Measurements from ENCODE around the gene DDR2.

Gene DDR2

DNA sequence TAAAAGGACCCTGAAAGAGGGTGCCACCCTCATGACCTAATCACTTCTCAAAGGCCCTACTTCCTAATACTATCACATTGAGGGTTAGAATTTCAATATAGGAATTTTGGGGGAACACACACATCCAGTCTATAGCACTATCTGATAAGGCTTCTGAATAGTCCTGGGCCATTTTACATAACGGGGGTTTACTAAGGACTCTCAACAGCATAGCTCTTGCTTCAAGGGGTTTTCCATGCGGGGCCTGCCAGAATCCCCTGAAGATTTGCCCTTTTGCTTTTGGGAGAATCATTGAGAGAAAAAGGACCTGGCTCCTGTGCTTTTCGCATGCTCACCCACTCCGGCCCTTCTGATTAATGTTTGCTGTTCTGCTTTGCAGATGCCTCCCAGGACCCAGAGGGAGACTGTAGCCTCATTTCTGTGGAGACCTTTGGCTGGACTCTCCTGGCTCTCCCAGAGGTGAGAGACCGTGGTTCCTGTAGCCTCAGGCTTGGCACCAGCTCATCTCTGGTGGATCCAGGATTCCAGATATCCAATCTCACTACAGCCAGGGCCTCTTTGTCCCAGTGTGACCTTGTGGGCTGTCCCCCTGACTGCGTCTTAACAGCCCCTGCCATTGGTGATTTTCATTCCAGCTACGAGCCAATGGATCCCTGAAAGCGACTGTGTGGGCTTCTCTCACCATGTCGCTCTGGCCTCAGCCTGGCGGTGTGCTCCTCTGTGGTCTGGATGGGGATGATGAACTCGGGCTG lies 72.6 kb downstream of the DDR2 start:
- Histone ChIP-seq H3K9me3 (ENCODE audit: control insufficient read depth in 1 of 2, low read length in 2 of 2) (no peaks in the 10 kb centered on the region), H3K27me3 (ENCODE audit: control insufficient read depth in 1 of 2, insufficient read depth in 2 of 2, low read length in 2 of 2) (no peaks in the 10 kb centered on the region), H3K36me3 (ENCODE audit: control insufficient read depth in 1 of 2, insufficient read depth in 2 of 2, low read length in 2 of 2) (no peaks in the 10 kb centered on the region), H3K9ac (ENCODE audit: low read depth in 1 of 2, low read length in 2 of 2) (no peak overlapping the region), H3K4me3 (ENCODE audit: low read depth in 1 of 2, low read length in 2 of 2) (no peak overlapping the region), H3K4me1 (ENCODE audit: control insufficient read depth in 1 of 2, insufficient read depth in 2 of 2, low read length in 2 of 2) (no peaks in the 10 kb centered on the region), H3K27ac (ENCODE audit: low read depth, low read length) (no peak overlapping the region)

DNA sequence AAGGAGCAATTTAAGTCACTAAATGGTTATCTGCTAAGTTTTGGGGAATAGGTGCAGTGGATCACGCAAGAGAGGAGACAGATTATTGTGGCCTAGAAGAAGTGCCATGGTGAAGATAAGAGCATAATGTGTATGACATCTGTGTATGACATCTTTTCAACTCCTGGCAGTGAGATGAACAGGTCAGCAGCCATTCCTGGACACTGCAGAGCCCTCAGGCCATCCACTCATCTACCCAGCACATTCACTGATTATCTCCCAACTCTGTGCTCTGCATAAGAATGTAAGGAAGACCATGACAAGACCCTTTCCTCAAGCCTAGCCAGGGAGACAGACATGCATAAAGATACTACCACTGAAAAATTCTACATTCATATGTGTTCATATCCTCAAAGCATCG lies 73.7 kb downstream of the DDR2 start:
- Histone ChIP-seq H3K27me3 (ENCODE audit: control insufficient read depth in 1 of 2, insufficient read depth in 2 of 2, low read length in 2 of 2) (no peaks in the 10 kb centered on the region), H3K36me3 (ENCODE audit: control insufficient read depth in 1 of 2, insufficient read depth in 2 of 2, low read length in 2 of 2) (no peaks in the 10 kb centered on the region), H3K4me3 (ENCODE audit: low read depth in 1 of 2, low read length in 2 of 2) (no peak overlapping the region), H3K4me1 (ENCODE audit: control insufficient read depth in 1 of 2, insufficient read depth in 2 of 2, low read length in 2 of 2) (no peaks in the 10 kb centered on the region), H3K27ac (ENCODE audit: low read depth, low read length) (no peak overlapping the region), H3K9me3 (ENCODE audit: control insufficient read depth in 1 of 2, low read length in 2 of 2) (no peaks in the 10 kb centered on the region), H3K9ac (ENCODE audit: low read depth in 1 of 2, low read length in 2 of 2) (no peak overlapping the region)

DNA sequence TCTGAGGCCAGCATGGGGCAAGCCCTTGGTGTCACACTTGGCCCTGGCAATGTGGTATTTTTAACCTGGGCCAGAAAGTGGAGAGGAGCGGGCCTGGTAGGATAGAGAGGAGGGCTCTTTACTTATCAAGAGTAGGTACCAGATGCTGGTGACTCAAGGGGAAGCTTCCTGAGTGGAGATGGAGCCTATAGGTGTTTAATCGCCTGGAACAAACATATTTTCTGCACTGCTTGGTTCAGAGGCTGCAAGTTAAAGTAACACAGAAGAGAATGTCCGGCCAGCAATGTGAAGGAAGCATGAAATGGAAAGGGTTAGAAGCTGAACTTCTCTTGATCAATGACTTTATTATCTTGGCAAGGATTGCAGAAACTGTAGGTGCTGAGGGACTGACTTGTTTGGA lies 74.3 kb downstream of the DDR2 start:
- H3K4me1 ChIP-seq (ENCODE audit: control insufficient read depth in 1 of 2, insufficient read depth in 2 of 2, low read length in 2 of 2): no peaks in the 10 kb centered on the region

GRCh38 chr1:162708286-162708685 lies 76.0 kb downstream of the DDR2 start:
- Histone ChIP-seq H3K9me3 (ENCODE audit: control insufficient read depth in 1 of 2, low read length in 2 of 2) (no peaks in the 10 kb centered on the region), H3K27ac (ENCODE audit: low read depth, low read length) (no peak overlapping the region), H3K27me3 (ENCODE audit: control insufficient read depth in 1 of 2, insufficient read depth in 2 of 2, low read length in 2 of 2) (no peaks in the 10 kb centered on the region), H3K36me3 (ENCODE audit: control insufficient read depth in 1 of 2, insufficient read depth in 2 of 2, low read length in 2 of 2) (no peaks in the 10 kb centered on the region), H3K4me1 (ENCODE audit: control insufficient read depth in 1 of 2, insufficient read depth in 2 of 2, low read length in 2 of 2) (no peaks in the 10 kb centered on the region), H3K9ac (ENCODE audit: low read depth in 1 of 2, low read length in 2 of 2) (no peak overlapping the region), H3K4me3 (ENCODE audit: low read depth in 1 of 2, low read length in 2 of 2) (no peak overlapping the region)

More for the DNA sequence above, 74.3 kb downstream of the DDR2 start:
- Histone ChIP-seq H3K27me3 (ENCODE audit: control insufficient read depth in 1 of 2, insufficient read depth in 2 of 2, low read length in 2 of 2) (no peaks in the 10 kb centered on the region), H3K4me3 (ENCODE audit: low read depth in 1 of 2, low read length in 2 of 2) (no peak overlapping the region), H3K9me3 (ENCODE audit: control insufficient read depth in 1 of 2, low read length in 2 of 2) (no peaks in the 10 kb centered on the region), H3K27ac (ENCODE audit: low read depth, low read length) (no peak overlapping the region), H3K36me3 (ENCODE audit: control insufficient read depth in 1 of 2, insufficient read depth in 2 of 2, low read length in 2 of 2) (no peaks in the 10 kb centered on the region), H3K9ac (ENCODE audit: low read depth in 1 of 2, low read length in 2 of 2) (no peak overlapping the region)

GRCh38 chr1:162709132-162709860 lies 77.0 kb downstream of the DDR2 start:
- no peaks in the 10 kb centered on the region for H3K9me3 ChIP-seq (ENCODE audit: control insufficient read depth in 1 of 2, low read length in 2 of 2)
- no peak overlapping the region for H3K4me3 ChIP-seq (ENCODE audit: low read depth in 1 of 2, low read length in 2 of 2)
- no peaks in the 10 kb centered on the region for H3K36me3 ChIP-seq (ENCODE audit: control insufficient read depth in 1 of 2, insufficient read depth in 2 of 2, low read length in 2 of 2)
- H3K4me1 ChIP-seq (ENCODE audit: control insufficient read depth in 1 of 2, insufficient read depth in 2 of 2, low read length in 2 of 2): no peaks in the 10 kb centered on the region
- no peak overlapping the region for H3K9ac ChIP-seq (ENCODE audit: low read depth in 1 of 2, low read length in 2 of 2)
- H3K27me3 ChIP-seq (ENCODE audit: control insufficient read depth in 1 of 2, insufficient read depth in 2 of 2, low read length in 2 of 2): no peaks in the 10 kb centered on the region
- no peak overlapping the region for H3K27ac ChIP-seq (ENCODE audit: low read depth, low read length)

DNA sequence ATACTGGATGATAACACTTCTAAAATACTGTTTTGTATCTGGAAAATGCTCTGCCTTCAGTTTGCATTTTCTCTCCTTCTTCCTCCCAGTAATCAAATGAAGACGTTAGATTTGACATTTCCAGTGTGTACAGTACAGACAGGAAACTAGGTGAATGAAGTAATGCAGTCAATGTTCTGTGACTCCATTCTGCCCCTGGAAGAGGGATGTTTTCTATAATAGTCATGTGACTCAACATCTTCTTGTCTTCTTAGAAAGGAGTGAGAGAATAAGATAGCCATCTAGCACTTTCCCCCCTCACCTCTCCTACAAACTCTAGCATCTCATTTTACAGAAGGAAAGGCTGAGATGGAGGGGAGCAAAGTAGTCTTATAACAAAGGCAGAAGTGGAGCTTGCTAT lies 77.6 kb downstream of the DDR2 start:
- H3K9me3 ChIP-seq (ENCODE audit: control insufficient read depth in 1 of 2, low read length in 2 of 2): no peaks in the 10 kb centered on the region
- H3K4me3 ChIP-seq (ENCODE audit: low read depth in 1 of 2, low read length in 2 of 2): no peak overlapping the region
- H3K27me3 ChIP-seq (ENCODE audit: control insufficient read depth in 1 of 2, insufficient read depth in 2 of 2, low read length in 2 of 2): no peaks in the 10 kb centered on the region
- no peaks in the 10 kb centered on the region for H3K36me3 ChIP-seq (ENCODE audit: control insufficient read depth in 1 of 2, insufficient read depth in 2 of 2, low read length in 2 of 2)
- H3K4me1 ChIP-seq (ENCODE audit: control insufficient read depth in 1 of 2, insufficient read depth in 2 of 2, low read length in 2 of 2): no peaks in the 10 kb centered on the region
- peak overlapping the region; percentile 17 for H3K27ac ChIP-seq (ENCODE audit: low read depth, low read length)
- no peak overlapping the region for H3K9ac ChIP-seq (ENCODE audit: low read depth in 1 of 2, low read length in 2 of 2)

GRCh38 chr1:162710345-162710744 lies 78.1 kb downstream of the DDR2 start:
- Histone ChIP-seq H3K36me3 (ENCODE audit: control insufficient read depth in 1 of 2, insufficient read depth in 2 of 2, low read length in 2 of 2) (no peaks in the 10 kb centered on the region), H3K4me1 (ENCODE audit: control insufficient read depth in 1 of 2, insufficient read depth in 2 of 2, low read length in 2 of 2) (no peaks in the 10 kb centered on the region), H3K27me3 (ENCODE audit: control insufficient read depth in 1 of 2, insufficient read depth in 2 of 2, low read length in 2 of 2) (no peaks in the 10 kb centered on the region), H3K9ac (ENCODE audit: low read depth in 1 of 2, low read length in 2 of 2) (no peak overlapping the region), H3K9me3 (ENCODE audit: control insufficient read depth in 1 of 2, low read length in 2 of 2) (no peaks in the 10 kb centered on the region), H3K4me3 (ENCODE audit: low read depth in 1 of 2, low read length in 2 of 2) (no peak overlapping the region), H3K27ac (ENCODE audit: low read depth, low read length) (peak overlapping the region; percentile 17)

- H3K9me3 ChIP-seq (ENCODE audit: control insufficient read depth in 1 of 2, low read length in 2 of 2): no peaks in the 10 kb centered on the region
- H3K9ac ChIP-seq (ENCODE audit: low read depth in 1 of 2, low read length in 2 of 2): no peak overlapping the region
- H3K4me3 ChIP-seq (ENCODE audit: low read depth in 1 of 2, low read length in 2 of 2): no peak overlapping the region
- H3K27ac ChIP-seq (ENCODE audit: low read depth, low read length): no peak overlapping the region
- H3K36me3 ChIP-seq (ENCODE audit: control insufficient read depth in 1 of 2, insufficient read depth in 2 of 2, low read length in 2 of 2): no peaks in the 10 kb centered on the region
- no peaks in the 10 kb centered on the region for H3K4me1 ChIP-seq (ENCODE audit: control insufficient read depth in 1 of 2, insufficient read depth in 2 of 2, low read length in 2 of 2)
- H3K27me3 ChIP-seq (ENCODE audit: control insufficient read depth in 1 of 2, insufficient read depth in 2 of 2, low read length in 2 of 2): no peaks in the 10 kb centered on the region
Observed at GRCh38 chr1:162710780-162711465, 78.7 kb downstream of the DDR2 start.

GRCh38 chr1:162712317-162713029 lies 80.2 kb downstream of the DDR2 start:
- Histone ChIP-seq H3K4me1 (ENCODE audit: control insufficient read depth in 1 of 2, insufficient read depth in 2 of 2, low read length in 2 of 2) (no peaks in the 10 kb centered on the region), H3K9ac (ENCODE audit: low read depth in 1 of 2, low read length in 2 of 2) (no peak overlapping the region), H3K9me3 (ENCODE audit: control insufficient read depth in 1 of 2, low read length in 2 of 2) (no peaks in the 10 kb centered on the region), H3K4me3 (ENCODE audit: low read depth in 1 of 2, low read length in 2 of 2) (no peak overlapping the region), H3K36me3 (ENCODE audit: control insufficient read depth in 1 of 2, insufficient read depth in 2 of 2, low read length in 2 of 2) (no peaks in the 10 kb centered on the region), H3K27me3 (ENCODE audit: control insufficient read depth in 1 of 2, insufficient read depth in 2 of 2, low read length in 2 of 2) (no peaks in the 10 kb centered on the region), H3K27ac (ENCODE audit: low read depth, low read length) (no peak overlapping the region)

GRCh38 chr1:162716123-162716522 lies 83.9 kb downstream of the DDR2 start:
- no peaks in the 10 kb centered on the region for H3K36me3 ChIP-seq (ENCODE audit: control insufficient read depth in 1 of 2, insufficient read depth in 2 of 2, low read length in 2 of 2)
- no peak overlapping the region for H3K27ac ChIP-seq (ENCODE audit: low read depth, low read length)
- H3K9me3 ChIP-seq (ENCODE audit: control insufficient read depth in 1 of 2, low read length in 2 of 2): no peaks in the 10 kb centered on the region
- H3K4me3 ChIP-seq (ENCODE audit: low read depth in 1 of 2, low read length in 2 of 2): no peak overlapping the region
- no peaks in the 10 kb centered on the region for H3K27me3 ChIP-seq (ENCODE audit: control insufficient read depth in 1 of 2, insufficient read depth in 2 of 2, low read length in 2 of 2)
- no peaks in the 10 kb centered on the region for H3K4me1 ChIP-seq (ENCODE audit: control insufficient read depth in 1 of 2, insufficient read depth in 2 of 2, low read length in 2 of 2)
- H3K9ac ChIP-seq (ENCODE audit: low read depth in 1 of 2, low read length in 2 of 2): no peak overlapping the region
